ENCODE data around the gene DEPP1.

The DEPP1 gene

DNA sequence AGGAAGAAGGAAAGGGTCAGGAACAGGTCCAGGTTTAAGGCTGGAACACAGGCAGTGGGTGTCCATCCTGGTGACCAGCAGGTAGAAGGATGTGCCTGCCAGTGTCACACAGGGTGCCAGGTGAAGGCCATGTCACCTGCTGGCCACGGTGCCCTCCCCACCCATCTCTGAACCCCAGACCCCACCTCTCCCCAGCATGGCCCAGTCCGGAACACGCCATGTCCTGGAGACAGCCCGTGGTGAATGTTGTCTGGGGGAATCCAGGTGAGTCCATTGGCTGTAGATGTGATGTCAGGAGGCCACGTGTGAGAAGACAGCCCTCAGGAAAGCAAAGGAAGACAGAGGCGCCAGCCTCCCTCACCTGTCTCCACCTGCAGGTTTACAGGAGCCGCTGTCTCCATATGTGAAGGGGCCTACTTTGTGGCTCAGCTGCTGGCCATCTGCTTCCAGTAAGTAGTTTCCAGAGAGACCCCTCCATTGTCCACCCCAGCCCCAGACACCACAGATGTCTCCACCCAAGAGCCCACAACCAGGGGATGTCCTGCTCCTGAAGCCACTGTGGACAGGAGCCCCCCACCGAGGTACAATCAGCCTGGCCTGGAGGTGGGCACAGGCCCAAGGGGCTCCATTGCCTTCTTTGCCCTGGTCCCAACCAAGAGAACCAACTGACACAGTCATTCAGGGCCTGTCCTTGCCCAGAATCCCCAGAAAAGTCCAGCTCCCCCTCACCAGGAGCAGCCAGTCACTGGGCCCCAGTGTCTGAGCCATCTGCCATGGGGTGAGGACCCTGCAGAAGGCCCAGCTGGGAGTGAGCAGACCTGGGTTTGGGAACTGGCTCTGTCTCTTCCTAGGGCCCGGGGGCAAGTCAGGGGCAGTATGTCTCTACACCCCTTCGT, 46.7 kb downstream of the DEPP1 start:
- no peak for DNase-seq

GRCh38 chr10:44930904-44931620, 47.5 kb downstream of the DEPP1 start:
- DNase-seq, result no peak

DNA sequence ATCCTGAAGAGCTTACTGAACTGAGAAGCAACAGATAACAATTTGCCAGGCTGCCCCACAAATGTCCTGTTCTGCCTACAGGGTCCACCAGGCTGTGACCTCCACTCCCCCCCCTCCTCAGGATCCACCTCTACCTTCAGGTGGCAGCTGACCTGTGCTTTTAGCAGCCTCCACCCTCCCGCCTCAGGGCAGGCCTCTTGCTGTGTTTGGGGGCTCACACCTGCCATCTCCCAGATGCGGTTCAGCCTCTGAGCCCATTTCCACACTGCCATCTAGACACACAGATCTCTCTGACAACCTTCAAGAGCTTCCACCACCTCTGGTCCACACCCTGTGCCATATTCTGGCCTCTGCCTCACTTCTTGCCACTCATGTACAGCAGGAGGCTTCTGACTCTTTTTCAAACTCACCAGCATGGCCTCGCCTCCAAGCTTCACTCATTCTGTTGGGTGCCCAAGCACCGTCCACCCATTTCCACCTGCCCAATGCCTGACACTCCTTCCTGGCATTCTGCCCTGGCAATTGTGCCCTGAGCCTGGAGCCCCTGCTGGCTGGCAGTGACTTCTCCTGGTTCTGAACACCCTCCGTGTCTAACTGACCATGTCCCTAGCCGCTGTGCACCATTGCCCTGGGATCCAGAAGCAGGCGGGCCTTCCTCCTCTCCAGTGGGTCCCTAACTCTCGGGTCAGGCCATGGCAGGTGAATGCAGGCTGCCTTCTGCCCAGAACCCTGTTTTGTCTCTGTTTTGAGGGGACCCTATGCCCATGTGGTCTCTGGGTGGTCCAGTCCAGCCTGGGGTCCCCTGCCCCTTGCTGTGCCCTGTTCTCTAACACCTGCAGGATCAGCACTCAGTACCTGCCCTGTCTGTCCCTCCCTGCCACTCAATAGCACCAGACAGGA, 49.0 kb downstream of the DEPP1 start:
- DNase-seq, result no peak

GRCh38 chr10:44928462-44928861, 50.1 kb downstream of the DEPP1 start:
- DNase-seq, result no peak

- no peak for DNase-seq
These were observed 51.3 kb downstream of the DEPP1 start for GRCh38 chr10:44927352-44927751.

DNA sequence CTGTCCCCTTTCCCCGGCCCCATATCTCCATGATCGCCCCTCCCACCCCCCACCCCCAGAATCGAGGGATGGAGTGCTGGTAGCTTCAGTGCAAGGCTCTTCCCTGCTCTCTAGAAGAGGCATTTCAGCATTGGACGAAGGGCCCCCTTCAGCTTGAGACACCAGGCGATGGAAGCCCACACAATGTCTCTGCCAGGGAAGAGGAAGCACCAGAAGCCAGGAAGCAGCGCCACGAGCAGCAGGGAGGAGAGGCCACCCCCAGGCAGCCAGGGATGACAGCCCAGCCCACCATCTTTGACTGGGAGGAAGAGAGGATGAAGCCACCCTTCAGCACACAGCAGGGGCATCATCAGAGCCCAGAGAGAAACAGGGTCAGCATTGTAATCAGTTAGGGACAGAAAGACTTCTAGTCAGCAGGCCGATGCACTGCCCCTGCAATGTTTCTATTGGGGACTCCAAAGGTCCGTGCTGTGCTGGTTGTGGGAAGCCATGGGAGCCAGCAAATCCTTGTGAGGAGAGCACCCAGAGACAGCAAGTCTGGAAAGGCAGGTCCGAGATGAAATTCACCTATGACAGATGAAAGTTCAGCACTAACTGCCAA, 51.8 kb downstream of the DEPP1 start:
- DNase-seq, result no peak
